ENCODE data around the gene TRAPPC3. TPM values are rescaled to one million over a fixed set of nuclear protein-coding genes. Genes with fewer than 3 reads are reported as not detected.
A peak's percentile ranks its signal among the peaks of the same experiment; 100 is the strongest.

The TRAPPC3 gene
- total and polyA plus RNA-seq, 2 experiments from 2014 or later = 45.6 to 55.9 TPM

DNA sequence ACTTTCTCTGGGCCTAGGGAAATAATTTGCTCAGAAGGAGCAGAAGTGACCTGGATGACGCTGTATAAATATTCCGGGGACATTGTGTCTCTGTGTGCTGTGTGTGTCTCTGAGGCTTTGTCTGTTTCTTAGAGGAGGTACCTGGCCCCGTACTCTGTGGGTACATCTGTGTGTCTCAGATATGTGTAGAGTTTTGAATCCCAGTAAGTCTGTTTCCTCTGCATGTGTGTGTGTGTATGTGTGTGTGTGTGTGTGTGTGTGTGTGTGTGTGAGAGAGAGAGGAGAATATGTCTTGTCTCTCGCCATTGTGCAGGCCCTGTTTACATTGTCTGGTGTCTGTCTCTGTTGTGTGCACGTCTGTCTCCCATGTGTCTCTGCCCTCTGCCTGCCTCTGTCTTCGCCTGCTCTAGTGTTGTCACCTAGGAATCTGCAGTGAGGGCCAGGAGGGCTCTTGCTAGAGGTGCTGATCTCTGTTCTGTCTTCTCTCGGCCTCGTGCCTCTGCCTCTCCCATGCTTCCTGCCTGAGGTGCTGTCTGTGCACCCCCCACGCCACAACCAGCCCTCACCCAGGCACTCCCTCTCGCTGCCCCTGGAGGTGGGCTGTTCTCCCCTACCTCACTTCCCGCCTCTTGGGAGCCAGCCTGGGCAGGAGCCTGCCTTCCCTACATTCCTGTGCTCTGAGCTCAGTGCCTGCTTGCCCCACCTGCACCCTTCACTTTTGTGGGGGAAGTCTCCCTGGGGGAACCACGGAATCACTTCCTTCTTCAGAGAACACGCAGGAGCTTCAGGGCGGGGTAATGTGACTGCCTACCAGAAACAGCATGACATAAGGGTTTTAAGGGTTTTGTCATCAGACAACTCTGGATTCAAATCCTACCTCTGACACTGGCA is 12.6 kb upstream of the TRAPPC3 start:
- Histone ChIP-seq H3K79me2 (replicated peaks; ENCODE audit: insufficient read depth) (peaks cover 35% of the 10 kb centered on the region), H3K36me3 (ENCODE audit: insufficient read depth) (no peaks in the 10 kb centered on the region), H3F3A (replicated peaks; ENCODE audit: low read depth) (peaks cover 7% of the 10 kb centered on the region; the same call in 1 of the 2 replicates), H3K4me3 (peak overlapping the region; percentile 61), H3K4me1 (ENCODE audit: insufficient read depth) (peaks cover 23% of the 10 kb centered on the region), H4K20me1 (replicated peaks; ENCODE audit: insufficient read depth) (peaks cover 8% of the 10 kb centered on the region), H2AFZ (peak overlapping the region; percentile 78; the same call in 1 of the 2 replicates), H3K27me3 (ENCODE audit: insufficient read depth) (no peaks in the 10 kb centered on the region), H3K4me2 (peak overlapping the region; percentile 72), H3K27ac (ENCODE audit: low read depth) (peak overlapping the region; percentile 98), H3K9me2 (ENCODE audit: insufficient read depth) (no peaks in the 10 kb centered on the region)
- Mint-ChIP-seq H3K27me3 (ENCODE audit: insufficient read depth, low read depth, poor library complexity) (peaks cover 19% of the 10 kb centered on the region), H3K27ac (peak overlapping the region; percentile 98), H3K9me3 (no peaks in the 10 kb centered on the region), H3K4me1 (peaks cover 41% of the 10 kb centered on the region), H3K4me3 (peak overlapping the region; percentile 81), H3K36me3 (ENCODE audit: low read depth) (peaks cover 8% of the 10 kb centered on the region)
- ATAC-seq (no peak), DNase-seq (ENCODE audit: low spot score) (peak; percentile 49)
- TF ChIP-seq, protein P1, sequence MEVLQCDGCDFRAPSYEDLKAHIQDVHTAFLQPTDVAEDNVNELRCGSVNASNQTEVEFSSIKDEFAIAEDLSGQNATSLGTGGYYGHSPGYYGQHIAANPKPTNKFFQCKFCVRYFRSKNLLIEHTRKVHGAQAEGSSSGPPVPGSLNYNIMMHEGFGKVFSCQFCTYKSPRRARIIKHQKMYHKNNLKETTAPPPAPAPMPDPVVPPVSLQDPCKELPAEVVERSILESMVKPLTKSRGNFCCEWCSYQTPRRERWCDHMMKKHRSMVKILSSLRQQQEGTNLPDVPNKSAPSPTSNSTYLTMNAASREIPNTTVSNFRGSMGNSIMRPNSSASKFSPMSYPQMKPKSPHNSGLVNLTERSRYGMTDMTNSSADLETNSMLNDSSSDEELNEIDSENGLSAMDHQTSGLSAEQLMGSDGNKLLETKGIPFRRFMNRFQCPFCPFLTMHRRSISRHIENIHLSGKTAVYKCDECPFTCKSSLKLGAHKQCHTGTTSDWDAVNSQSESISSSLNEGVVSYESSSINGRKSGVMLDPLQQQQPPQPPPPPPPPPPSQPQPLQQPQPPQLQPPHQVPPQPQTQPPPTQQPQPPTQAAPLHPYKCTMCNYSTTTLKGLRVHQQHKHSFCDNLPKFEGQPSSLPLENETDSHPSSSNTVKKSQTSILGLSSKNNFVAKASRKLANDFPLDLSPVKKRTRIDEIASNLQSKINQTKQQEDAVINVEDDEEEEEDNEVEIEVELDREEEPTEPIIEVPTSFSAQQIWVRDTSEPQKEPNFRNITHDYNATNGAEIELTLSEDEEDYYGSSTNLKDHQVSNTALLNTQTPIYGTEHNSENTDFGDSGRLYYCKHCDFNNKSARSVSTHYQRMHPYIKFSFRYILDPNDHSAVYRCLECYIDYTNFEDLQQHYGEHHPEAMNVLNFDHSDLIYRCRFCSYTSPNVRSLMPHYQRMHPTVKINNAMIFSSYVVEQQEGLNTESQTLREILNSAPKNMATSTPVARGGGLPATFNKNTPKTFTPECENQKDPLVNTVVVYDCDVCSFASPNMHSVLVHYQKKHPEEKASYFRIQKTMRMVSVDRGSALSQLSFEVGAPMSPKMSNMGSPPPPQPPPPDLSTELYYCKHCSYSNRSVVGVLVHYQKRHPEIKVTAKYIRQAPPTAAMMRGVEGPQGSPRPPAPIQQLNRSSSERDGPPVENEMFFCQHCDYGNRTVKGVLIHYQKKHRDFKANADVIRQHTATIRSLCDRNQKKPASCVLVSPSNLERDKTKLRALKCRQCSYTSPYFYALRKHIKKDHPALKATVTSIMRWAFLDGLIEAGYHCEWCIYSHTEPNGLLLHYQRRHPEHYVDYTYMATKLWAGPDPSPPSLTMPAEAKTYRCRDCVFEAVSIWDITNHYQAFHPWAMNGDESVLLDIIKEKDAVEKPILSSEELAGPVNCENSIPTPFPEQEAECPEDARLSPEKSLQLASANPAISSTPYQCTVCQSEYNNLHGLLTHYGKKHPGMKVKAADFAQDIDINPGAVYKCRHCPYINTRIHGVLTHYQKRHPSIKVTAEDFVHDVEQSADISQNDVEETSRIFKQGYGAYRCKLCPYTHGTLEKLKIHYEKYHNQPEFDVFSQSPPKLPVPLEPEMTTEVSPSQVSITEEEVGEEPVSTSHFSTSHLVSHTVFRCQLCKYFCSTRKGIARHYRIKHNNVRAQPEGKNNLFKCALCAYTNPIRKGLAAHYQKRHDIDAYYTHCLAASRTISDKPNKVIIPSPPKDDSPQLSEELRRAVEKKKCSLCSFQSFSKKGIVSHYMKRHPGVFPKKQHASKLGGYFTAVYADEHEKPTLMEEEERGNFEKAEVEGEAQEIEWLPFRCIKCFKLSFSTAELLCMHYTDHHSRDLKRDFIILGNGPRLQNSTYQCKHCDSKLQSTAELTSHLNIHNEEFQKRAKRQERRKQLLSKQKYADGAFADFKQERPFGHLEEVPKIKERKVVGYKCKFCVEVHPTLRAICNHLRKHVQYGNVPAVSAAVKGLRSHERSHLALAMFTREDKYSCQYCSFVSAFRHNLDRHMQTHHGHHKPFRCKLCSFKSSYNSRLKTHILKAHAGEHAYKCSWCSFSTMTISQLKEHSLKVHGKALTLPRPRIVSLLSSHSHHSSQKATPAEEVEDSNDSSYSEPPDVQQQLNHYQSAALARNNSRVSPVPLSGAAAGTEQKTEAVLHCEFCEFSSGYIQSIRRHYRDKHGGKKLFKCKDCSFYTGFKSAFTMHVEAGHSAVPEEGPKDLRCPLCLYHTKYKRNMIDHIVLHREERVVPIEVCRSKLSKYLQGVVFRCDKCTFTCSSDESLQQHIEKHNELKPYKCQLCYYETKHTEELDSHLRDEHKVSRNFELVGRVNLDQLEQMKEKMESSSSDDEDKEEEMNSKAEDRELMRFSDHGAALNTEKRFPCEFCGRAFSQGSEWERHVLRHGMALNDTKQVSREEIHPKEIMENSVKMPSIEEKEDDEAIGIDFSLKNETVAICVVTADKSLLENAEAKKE (CRISPR knock-in tag; IDR thresholded peaks at IDR 0.05) = no peak
- no peak for TF ChIP-seq STAT1 (IDR thresholded peaks at IDR 0.05; ENCODE audit: unreplicated experiment)
- TF ChIP-seq, protein P2, sequence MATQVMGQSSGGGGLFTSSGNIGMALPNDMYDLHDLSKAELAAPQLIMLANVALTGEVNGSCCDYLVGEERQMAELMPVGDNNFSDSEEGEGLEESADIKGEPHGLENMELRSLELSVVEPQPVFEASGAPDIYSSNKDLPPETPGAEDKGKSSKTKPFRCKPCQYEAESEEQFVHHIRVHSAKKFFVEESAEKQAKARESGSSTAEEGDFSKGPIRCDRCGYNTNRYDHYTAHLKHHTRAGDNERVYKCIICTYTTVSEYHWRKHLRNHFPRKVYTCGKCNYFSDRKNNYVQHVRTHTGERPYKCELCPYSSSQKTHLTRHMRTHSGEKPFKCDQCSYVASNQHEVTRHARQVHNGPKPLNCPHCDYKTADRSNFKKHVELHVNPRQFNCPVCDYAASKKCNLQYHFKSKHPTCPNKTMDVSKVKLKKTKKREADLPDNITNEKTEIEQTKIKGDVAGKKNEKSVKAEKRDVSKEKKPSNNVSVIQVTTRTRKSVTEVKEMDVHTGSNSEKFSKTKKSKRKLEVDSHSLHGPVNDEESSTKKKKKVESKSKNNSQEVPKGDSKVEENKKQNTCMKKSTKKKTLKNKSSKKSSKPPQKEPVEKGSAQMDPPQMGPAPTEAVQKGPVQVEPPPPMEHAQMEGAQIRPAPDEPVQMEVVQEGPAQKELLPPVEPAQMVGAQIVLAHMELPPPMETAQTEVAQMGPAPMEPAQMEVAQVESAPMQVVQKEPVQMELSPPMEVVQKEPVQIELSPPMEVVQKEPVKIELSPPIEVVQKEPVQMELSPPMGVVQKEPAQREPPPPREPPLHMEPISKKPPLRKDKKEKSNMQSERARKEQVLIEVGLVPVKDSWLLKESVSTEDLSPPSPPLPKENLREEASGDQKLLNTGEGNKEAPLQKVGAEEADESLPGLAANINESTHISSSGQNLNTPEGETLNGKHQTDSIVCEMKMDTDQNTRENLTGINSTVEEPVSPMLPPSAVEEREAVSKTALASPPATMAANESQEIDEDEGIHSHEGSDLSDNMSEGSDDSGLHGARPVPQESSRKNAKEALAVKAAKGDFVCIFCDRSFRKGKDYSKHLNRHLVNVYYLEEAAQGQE (IDR thresholded peaks at IDR 0.05; ENCODE audit: unreplicated experiment) = no peak
- TF ChIP-seq EZH2 (IDR thresholded peaks at IDR 0.05; ENCODE audit: low read depth, unreplicated experiment) = no peak
- TF ChIP-seq POLR2AphosphoS5 (IDR thresholded peaks at IDR 0.05; ENCODE audit: low read depth) = no peak
- no peak for TF ChIP-seq ZNF114 (CRISPR knock-in tag; IDR thresholded peaks at IDR 0.05)
- TF ChIP-seq, protein P3, sequence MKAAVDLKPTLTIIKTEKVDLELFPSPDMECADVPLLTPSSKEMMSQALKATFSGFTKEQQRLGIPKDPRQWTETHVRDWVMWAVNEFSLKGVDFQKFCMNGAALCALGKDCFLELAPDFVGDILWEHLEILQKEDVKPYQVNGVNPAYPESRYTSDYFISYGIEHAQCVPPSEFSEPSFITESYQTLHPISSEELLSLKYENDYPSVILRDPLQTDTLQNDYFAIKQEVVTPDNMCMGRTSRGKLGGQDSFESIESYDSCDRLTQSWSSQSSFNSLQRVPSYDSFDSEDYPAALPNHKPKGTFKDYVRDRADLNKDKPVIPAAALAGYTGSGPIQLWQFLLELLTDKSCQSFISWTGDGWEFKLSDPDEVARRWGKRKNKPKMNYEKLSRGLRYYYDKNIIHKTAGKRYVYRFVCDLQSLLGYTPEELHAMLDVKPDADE (IDR thresholded peaks at IDR 0.05) = no peak
- no peak for TF ChIP-seq CREB1 (CRISPR knock-in tag; IDR thresholded peaks at IDR 0.05; ENCODE audit: low read depth)
- TF ChIP-seq EZH2phosphoT487 (IDR thresholded peaks at IDR 0.05; ENCODE audit: unreplicated experiment) = no peak
- TF ChIP-seq ZNF331 (CRISPR knock-in tag; IDR thresholded peaks at IDR 0.05; ENCODE audit: low read depth) = no peak
- TF ChIP-seq, protein P4, sequence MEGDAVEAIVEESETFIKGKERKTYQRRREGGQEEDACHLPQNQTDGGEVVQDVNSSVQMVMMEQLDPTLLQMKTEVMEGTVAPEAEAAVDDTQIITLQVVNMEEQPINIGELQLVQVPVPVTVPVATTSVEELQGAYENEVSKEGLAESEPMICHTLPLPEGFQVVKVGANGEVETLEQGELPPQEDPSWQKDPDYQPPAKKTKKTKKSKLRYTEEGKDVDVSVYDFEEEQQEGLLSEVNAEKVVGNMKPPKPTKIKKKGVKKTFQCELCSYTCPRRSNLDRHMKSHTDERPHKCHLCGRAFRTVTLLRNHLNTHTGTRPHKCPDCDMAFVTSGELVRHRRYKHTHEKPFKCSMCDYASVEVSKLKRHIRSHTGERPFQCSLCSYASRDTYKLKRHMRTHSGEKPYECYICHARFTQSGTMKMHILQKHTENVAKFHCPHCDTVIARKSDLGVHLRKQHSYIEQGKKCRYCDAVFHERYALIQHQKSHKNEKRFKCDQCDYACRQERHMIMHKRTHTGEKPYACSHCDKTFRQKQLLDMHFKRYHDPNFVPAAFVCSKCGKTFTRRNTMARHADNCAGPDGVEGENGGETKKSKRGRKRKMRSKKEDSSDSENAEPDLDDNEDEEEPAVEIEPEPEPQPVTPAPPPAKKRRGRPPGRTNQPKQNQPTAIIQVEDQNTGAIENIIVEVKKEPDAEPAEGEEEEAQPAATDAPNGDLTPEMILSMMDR (conservative IDR thresholded peaks at IDR 0.05; ENCODE audit: low read depth in 2 of 2) = no peak
- no peak for TF ChIP-seq NANOG (IDR thresholded peaks at IDR 0.05; ENCODE audit: borderline replicate concordance)
- TF ChIP-seq JUNB (IDR thresholded peaks at IDR 0.05; ENCODE audit: unreplicated experiment) = no peak
